NCI-H1092 (cell line): ENCODE measurements around the gene ACCS.
A peak's percentile ranks its signal among the peaks of the same experiment; 100 is the strongest.

Experiments used
- DNase-seq: peaks from one replicate; lab custom pipeline; 2025; lab: John Stamatoyannopoulos, UW

ACCS gene

DNA sequence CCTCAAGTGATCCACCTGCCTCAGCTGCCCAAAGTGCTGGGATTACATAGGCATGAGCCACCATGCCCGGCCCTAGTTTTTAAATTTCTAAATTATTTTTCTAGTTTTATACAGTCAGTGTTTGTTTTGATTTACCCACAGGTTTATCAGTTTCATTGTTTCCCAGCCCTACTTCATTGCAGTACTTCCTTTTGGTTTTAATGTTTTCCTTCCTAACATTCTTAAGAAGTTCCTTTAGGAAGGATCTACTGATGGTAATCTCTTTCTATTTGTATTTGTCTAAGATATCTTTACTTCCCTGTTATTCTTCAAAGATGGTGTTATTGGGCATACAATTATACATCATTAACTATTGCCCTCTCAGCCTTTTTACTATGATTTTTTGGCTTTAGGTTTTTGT, 24.5 kb downstream of the ACCS start:
- DNase-seq: no peak

DNA sequence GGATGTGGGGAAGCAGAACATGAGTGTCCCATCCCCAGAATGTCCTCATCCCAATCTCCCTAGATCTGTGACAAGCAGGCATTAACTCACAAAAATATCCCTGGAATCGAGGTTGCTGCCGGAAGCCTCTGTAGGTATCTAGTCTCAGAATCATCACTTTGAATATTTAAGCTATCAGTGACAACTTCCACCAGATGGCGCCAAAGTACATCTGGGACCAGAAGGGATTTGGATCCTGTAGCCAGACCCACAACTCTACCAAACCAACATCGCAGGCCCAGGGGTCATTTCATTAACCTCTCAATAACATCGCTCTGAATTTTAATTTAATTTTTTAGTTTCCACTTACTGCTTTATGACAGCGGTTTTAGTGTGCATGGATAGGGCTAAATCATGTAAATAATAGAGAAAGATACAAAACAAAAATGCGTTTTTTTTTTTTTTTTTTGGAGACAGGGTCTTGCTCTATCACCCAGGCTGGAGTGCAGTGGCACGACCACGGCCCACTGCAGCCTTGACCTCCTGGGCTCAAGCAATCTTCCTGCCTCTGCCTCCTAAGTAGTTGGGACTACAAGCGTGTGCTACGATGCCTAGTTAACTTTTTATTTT, 28.3 kb downstream of the ACCS start:
- DNase-seq: peak; percentile 82

DNA sequence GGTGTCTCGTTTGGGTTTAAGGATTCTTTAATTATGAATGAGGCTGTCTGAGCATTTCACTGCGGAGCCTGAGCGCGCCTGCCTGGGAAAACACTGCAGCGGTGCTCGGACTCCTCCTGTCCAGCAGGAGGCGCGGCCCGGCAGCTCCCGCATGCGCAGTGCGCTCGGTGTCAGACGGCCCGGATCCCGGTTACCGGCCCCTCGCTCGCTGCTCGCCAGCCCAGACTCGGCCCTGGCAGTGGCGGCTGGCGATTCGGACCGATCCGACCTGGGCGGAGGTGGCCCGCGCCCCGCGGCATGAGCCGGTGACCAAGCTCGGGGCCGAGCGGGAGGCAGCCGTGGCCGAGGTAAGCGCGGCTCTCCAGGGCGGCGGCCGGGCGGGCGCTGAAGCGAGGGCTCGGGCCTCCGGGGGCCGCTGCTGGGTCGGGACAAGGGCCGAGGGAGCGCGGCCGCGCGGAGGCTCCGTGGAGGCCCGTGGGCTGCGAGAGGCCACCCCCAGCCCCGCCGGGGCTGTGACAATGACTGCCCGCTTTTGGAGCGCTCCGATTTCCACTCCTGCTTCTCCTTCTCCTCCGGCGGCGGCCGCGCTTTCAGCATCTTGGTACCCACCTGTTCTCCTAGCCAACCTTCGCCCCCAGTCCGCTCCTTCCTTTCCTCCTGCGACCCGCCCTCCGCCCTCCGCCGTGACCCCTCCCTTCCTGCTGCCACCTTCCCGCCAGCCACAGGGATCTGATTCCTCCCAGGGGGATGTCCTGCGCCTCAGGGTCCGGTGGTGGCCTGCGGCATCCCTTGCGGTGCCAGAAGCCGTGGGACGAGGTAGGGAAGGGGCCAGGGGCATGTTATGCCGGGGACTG, 29.7 kb downstream of the ACCS start, which contains the start of gene EXT2:
Gene EXT2 (plus strand): TSS at position 173 of the 854 bp plus-strand sequence. CDS start 12,035 bp downstream, outside the sequence.
- DNase-seq: peak; percentile 74

DNA sequence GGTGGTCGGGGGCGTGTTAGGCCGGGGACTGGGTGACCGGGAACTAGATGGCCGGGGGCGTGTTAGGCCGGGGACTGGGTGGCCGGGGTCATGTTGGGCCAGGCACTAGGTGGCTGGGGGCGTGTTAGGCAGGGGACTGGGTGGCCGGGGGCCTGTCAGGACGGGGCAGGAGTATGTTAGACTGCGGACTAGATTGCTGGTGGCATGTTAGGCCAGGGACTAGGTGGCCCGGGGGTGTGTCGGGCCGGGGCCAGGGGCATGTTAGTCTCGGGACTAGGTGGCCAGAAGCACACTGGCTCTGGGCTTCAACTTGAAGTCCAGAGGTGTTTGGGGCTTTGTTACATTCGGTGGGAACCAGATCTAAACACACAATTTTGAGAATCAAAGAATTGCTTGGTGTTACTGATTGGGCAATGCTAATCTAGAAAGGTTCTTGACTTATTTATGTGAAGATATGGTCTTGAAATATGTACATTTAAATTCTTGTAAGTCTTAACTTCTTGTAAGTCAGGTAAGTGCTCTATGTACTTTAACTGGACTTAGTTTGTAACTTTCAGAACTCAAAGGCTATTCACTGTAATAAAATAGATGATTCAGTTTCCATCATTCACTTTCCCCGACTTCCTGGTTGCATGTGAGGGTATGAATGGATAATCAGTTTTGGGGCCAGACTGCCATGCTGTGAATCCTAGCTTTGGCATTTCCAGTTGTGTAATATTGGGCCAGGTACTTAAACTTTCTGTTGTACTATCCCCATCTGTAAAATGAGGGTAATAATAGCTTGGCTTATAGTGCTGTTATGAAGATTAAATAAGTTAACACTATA, 30.5 kb downstream of the ACCS start:
- DNase-seq: no peak

DNA sequence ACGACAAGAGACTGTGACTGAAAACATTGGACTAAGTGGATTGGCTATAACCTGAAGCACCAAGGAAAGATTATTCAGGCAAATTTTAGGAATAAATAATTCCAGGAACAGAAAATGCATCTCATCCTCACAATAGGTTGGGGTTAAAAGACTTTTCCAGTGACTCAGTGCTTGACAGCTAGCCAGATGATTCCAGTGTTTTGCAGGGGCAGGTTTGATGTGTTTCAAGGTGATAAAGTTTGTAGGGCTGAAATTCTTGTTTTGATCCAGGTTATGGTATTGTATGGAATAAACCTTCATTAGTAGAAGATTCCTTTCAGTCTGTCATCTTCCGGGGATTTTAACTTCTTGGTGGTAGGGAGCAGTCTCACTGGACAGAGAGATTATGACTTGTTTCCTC, 31.8 kb downstream of the ACCS start:
- no peak for DNase-seq

DNA sequence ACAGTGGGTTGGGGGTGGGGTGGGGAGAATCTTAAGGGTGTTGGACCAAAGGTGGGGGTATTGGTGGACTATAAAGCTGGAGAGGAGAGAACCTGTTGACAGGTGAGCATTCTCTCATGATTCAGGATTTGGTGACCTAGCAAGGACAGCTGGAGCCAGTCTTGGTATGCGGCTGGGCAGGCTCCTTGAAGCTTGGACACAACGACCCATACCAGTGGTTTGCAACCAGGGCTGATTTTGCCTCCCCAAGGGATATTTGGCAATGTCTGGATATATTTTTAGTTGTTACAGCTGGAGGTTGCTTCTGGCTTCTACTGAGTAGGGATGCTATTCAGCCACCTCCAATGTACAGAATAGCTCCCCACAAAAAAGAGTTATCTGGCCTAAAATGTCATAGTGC, 35.0 kb downstream of the ACCS start:
- no peak for DNase-seq

DNA sequence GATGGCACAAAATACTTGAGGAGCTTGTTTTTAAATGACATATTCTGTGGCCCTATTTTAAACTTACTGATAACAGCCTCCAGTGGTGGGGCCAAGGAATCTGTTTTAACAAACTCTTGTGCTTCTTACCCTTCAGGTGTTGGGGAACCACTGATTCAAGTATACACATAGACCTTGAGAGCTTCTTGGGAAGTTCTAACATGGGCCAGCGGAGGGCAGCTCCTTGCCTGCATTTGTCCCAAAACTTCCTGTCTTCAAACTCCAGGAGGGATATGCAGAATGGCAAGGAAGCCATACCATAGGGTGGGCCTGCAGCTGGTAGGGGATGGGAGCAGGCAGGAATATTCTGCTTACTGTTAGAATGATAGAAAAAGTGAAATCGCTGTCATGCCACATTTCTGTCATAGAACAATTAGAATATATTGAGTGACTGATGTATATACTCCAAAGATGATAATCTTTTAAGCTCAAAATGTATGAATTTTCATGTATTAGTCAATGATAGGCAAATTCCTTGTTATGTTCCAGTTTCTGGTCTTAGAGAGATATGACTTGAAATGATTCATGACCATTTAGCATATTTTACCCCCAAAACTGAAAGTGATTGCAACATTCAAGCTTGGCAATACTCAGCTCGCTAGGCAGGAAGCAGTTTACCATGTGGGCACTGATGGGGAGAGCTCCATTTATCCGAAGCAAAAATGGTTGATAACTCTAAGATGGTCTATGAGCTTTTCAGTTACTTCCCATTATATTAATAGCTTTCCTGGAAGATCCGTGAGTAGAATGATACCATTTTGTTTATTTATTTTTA, 38.6 kb downstream of the ACCS start:
- no peak for DNase-seq

DNA sequence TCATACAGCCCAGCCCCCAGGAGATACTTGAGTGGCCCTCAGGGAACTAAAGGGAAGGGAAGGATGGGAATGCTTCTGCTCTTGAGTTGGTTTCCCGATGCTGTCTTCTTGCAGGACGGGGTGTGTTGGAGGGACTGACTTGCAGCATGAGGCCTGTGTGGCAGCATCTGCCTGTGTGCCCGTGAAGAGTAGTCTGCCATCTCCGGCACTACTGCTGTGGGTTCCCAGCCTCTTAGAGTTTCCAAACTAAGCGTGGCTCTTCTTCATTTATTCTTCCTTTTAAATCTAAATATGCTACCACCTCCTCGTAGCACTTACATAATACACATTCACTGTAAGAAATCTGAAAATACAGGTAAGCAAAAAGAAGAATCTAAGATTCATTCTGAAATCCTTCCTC, 42.2 kb downstream of the ACCS start:
- no peak for DNase-seq

DNA sequence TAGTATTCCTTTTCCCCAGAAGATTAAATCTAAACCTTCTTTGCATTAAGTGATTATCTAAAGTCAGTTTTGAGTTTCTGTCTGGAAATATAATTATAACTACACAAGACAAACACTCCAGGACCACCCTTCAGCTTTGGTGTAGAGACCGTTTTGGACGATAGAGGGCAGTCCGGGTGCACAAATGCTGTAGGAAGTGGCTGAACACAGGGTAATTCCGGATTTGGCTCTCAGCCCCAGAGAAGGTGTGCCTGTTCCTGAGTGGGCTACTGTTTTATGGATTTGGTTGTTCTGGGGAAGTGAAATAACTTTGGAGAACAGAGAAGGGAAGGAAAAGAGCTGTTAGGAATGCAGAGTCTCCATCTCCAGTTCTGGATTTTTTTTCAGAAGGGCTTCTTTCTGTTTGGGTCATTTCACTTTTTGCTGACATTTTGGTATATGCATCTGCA, 44.2 kb downstream of the ACCS start:
- DNase-seq: peak; percentile 17

DNA sequence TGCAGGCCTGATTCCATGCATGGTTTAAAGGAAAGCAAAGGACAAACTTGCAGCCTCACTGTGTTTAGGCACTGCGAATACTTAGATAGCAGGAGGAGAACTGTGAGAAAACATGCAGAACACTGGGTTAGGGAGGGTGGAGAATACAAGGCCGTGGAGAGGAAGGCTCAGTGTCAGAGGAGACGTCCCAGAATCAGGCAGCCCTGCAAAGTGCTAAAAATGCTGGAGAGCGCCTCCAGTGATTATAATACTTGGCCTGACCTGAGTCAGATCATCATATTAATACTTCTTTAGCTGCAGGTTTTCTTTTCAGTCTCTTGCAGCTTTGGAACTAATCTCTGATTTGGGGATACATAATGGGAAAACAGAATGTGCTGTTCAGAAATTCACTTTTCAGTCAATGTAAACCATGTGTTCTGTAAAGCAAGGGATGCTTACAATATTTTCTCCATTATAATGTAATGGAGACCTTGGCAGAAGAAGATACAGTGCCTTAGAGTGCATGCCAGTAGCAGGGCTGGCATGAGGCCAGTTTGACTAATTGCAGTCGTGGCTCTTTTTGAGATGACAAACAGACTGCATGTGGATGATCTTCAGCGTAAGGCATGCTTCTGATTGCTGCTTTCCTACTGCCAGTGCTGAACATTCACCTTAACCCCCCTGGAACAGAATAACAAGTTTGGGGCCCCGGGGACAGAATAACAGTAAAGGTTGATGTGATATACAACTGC, 46.2 kb downstream of the ACCS start:
- DNase-seq: peak; percentile 11

DNA sequence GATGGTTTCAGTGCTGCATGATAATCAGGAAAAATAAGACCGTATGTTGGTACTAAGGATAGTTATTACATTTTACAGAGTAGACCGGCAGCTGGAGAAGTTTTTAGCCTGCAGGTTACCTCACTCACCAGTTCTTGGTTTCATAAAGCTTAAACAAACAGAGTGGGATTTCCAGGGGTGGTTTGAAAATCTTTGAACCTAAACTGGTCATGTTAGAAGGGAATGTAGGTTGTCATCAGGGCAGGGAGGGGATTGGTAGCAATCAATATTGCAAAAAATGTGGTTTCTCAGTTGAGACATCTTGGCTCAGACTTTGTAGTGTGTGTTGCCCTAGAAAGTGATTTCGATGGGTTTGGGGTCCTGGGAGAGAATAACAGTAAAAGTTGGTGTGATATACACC, 46.9 kb downstream of the ACCS start:
- no peak for DNase-seq

DNA sequence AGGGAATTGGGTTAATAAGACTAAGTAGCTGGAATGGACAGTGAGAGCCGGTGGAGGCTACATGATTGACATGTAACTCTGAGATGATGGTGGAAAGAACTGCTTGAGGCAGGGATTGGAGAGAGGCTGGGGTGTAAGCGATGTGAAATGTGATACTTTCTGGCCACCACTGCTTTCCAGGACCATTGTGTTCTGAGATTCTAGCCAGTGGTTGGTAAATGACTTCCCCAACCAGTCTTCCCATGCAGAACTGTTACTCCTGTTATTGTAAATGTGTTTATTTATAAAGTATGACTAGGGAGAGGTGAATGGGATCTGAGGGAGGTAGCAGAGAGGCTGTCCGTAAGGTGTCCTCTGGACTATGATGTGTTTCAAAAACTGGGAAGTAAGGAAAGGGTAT, 47.5 kb downstream of the ACCS start:
- DNase-seq: no peak

DNA sequence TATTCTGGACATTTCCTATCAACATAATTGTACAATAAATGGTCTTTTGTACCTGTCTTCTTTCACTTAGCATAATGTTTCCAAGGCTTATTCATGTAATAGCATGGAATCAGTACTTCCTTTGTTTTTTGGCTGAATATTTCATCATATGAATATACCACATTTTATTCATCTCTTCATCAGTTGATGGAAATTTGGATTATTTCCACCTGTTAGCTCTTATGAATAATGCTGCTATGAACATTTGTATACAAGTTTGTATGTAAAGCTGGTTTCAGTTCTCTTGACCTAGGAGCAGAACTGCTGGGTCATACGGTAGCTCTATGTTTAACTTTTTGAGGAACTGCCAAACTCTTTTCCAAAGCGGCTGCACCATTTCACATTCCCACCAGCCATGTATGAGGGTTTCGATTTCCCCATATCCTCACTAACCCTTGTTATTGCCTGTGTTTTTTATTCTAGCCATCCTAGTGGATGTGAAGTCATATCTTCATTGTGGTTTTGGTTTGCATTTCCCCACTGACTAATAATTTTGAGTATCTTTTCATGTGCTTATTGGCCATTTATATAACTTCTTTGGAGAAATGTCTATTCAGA, 50.3 kb downstream of the ACCS start:
- no peak for DNase-seq

DNA sequence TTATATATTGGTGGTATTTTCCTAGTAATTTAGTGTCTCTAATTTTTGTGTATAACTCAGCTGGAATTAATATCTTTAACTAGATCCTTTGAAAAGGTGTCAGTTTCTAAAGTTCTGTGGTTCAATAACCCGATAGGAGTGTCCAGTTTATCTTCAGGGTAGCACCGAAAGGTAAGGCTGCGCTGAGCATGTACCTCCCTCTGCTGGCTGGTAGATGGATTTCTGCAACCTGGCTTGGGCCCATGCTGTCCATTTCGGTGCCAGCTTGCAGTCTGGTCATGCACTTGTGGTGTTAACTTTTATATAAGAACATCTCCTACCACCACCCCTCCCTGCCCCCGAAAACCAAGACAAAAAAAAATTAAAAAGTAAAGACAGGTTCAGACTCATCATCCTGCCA, 54.1 kb downstream of the ACCS start:
- DNase-seq: no peak

DNA sequence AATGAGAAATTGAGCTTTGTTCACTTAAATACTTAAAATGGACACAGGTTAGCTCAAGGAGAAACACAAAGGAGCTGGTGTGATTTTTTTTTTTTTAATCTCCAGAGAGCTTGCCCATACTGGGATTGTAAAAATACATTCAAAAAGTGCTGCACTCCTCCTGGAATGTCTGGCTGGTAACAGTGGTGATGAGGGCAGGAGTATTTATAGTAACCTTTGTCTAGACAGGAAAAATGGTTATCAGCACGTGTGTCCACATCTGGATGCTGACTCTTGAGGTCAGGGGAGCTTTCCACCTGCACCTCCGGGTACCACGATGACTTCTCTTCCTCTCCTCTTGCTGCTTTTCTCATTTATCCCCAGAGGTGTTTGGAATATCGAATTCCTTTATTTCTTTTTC, 59.5 kb downstream of the ACCS start:
- no peak for DNase-seq

DNA sequence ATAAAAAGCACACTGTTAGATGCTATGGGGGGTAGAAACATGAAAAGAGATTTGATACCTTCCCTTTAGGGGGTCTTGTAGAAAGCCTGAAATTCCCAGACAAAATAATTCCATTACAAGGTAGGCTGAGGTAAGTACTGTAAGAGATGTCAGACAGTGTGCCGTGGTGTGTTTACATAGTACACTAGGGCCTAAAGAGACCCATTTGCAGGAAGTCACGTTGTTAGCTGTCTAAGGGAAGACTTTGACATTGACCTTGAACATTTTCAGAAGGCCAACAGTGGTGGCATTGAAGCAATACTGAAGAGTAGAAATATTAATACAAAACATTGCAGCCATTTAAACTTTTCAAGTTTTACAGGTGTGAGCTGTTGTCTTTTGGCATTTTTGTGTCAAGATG, 60.2 kb downstream of the ACCS start:
- DNase-seq: no peak

DNA sequence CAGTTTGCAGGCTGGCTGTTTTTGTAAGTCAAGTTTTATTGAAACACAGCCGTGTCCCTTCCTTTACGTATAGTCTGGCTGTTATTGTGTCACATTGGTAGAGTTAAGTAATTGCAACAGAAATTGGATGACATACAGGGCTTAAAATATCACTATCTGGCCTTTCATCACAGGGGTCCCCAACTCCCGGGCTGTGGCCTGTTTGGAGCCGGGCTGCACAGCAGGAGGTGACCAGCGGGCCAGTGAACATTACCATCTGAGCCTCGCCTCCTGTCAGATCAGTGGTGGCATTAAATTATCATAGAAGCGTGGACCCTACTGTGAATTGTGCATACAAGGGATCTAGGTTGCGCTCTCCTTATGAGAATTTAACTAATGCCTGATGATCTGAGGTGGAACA, 61.1 kb downstream of the ACCS start:
- no peak for DNase-seq

DNA sequence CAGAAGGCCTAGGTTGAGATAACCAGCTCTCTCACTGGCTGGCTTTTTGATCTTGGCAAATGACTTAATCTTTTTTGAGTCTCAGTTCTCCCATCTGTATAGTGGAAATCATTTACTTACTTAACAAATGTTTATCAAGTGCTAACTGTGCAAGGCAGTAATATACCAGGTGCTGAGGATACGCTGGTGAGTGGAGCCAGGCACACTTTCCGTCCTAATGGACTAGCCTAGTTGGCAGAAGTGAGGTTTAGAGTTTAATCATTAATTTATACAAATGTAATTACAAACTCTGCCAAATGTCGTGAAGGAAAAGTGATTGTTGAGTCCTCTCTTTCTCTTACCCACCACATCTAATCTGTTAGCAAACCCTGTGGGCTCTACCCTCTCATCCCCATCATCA, 62.7 kb downstream of the ACCS start:
- DNase-seq: no peak

DNA sequence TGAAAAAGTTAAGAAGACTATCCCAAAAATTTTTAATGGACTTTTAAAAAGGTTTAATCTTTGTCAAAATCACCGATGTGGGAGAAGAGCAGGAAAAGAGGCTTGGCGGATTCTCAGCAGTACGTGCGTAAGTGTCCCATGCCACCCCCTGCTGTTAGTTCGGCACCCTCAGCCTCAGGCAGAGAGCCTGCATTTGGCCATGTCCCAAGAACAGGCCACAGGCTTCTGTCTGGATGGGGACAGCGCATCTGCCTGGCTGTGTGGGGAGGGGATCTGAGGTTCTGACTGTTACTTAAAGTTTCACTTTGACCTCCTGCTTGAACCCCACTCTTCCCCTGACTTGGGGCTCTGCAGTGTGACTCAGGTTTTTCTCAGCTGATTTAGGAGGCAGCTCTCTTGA, 64.7 kb downstream of the ACCS start:
- DNase-seq: no peak

DNA sequence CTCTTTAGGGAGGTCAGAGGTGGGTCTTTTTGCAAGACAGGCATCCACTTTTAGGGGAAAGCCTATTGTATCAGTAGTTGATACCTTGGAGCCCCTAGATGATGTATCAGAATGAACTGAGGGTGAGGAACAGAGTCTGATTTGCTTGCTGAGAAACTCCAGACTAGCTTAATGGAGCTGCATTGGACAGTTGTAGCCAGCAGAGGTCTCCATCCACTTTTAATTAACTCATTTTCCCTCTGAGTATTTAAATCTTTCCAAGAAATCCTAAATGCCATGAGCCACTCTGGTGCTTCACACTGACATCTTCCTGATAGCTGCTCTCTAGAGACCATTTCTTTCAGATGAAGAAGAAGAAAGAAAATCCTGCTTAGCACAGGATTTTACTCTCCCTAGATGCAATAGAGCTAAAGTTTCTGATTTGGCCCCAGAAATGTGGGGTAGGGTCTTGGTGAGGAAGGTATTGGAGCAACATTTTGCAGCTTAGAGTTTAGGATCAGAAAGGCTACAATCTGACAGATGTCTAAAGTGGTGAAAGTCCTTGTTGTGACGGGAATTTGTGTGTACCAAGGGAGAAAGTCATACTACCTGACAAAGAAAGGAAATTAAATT, 67.4 kb downstream of the ACCS start:
- DNase-seq: no peak
